ENCODE results near the gene LGI4. TPM values are rescaled to one million over a fixed set of nuclear protein-coding genes. Genes with fewer than 3 reads are reported as not detected.
"Not testable (repeated sequence)": the region's sequence is repeated elsewhere in the genome, so short reads cannot be mapped to it uniquely, and the experiment has no call there.

LGI4 gene
- polyA plus RNA-seq, 3 donors = 2.2 to 3.0 (median 2.3) TPM

GRCh38 chr19:35107545-35107944, 27.3 kb downstream of the LGI4 start:
- no peak for DNase-seq (ENCODE audit: low read depth in 3 of 3, low spot score in 2 of 3)

GRCh38 chr19:35106898-35107541, 27.8 kb downstream of the LGI4 start:
- DNase-seq (ENCODE audit: low read depth in 3 of 3, low spot score in 2 of 3) = no peak

GRCh38 chr19:35106291-35106583, 28.6 kb downstream of the LGI4 start:
- DNase-seq (ENCODE audit: low read depth in 3 of 3, low spot score in 2 of 3) = no peak

- DNase-seq (ENCODE audit: low read depth in 3 of 3, low spot score in 2 of 3) = no peak
Measured at GRCh38 chr19:35105411-35106290, 29.2 kb downstream of the LGI4 start.

GRCh38 chr19:35105047-35105410, 29.8 kb downstream of the LGI4 start:
- DNase-seq (ENCODE audit: low read depth in 3 of 3, low spot score in 2 of 3) = no peak

GRCh38 chr19:35104361-35104760, 30.5 kb downstream of the LGI4 start:
- DNase-seq (ENCODE audit: low read depth in 3 of 3, low spot score in 2 of 3) = no peak

- DNase-seq (ENCODE audit: low read depth in 3 of 3, low spot score in 2 of 3) = not testable (repeated sequence)
Measured at GRCh38 chr19:35103614-35104013, 31.2 kb downstream of the LGI4 start.

- DNase-seq (ENCODE audit: low read depth in 3 of 3, low spot score in 2 of 3) = not testable (repeated sequence)
Measured at GRCh38 chr19:35101949-35102348, 32.9 kb downstream of the LGI4 start.

GRCh38 chr19:35100588-35101533, 34.0 kb downstream of the LGI4 start:
- DNase-seq (ENCODE audit: low read depth in 3 of 3, low spot score in 2 of 3) = no peak

- DNase-seq (ENCODE audit: low read depth in 3 of 3, low spot score in 2 of 3) = no peak
Measured at GRCh38 chr19:35099897-35100275, 35.0 kb downstream of the LGI4 start.

- DNase-seq (ENCODE audit: low read depth in 3 of 3, low spot score in 2 of 3) = no peak
Measured at GRCh38 chr19:35099155-35099896, 35.5 kb downstream of the LGI4 start.

GRCh38 chr19:35098413-35099049, 36.3 kb downstream of the LGI4 start:
- DNase-seq (ENCODE audit: low read depth in 3 of 3, low spot score in 2 of 3) = no peak

GRCh38 chr19:35095667-35096368, 39.0 kb downstream of the LGI4 start:
- DNase-seq (ENCODE audit: low read depth in 3 of 3, low spot score in 2 of 3) = no peak

GRCh38 chr19:35094656-35095055, 40.2 kb downstream of the LGI4 start:
- no peak for DNase-seq (ENCODE audit: low read depth in 3 of 3, low spot score in 2 of 3)

- no peak for DNase-seq (ENCODE audit: low read depth in 3 of 3, low spot score in 2 of 3)
Measured at GRCh38 chr19:35093941-35094647, 40.8 kb downstream of the LGI4 start.

GRCh38 chr19:35093430-35093829, 41.4 kb downstream of the LGI4 start:
- no peak for DNase-seq (ENCODE audit: low read depth in 3 of 3, low spot score in 2 of 3)

GRCh38 chr19:35090506-35091214, 44.2 kb downstream of the LGI4 start:
- DNase-seq (ENCODE audit: low read depth in 3 of 3, low spot score in 2 of 3) = peak; percentile 62 to 77 (median 73)

GRCh38 chr19:35090160-35090505, 44.7 kb downstream of the LGI4 start:
- DNase-seq (ENCODE audit: low read depth in 3 of 3, low spot score in 2 of 3) = no peak

Data from right renal cortex interstitium (tissue), 3 donors.